ENCODE results near the gene TECPR2. TPM values are rescaled to one million over a fixed set of nuclear protein-coding genes. Genes with fewer than 3 reads are reported as not detected.
A peak's percentile ranks its signal among the peaks of the same experiment; 100 is the strongest.

TECPR2 gene
- total and polyA plus RNA-seq, 2 of the 13 experiments (the other 11 are each of a cell fraction or from before 2014, with no cell fraction given) = 3.5 to 5.7 TPM

- no peak overlapping the region for H3K9ac ChIP-seq (ENCODE audit: insufficient read depth, low read depth, low read length)
- H3K27me3 ChIP-seq (ENCODE audit: control insufficient read depth in 1 of 2, insufficient read depth in 2 of 2, low read length in 2 of 2) = no peaks in the 10 kb centered on the region
- H3K9me3 ChIP-seq (ENCODE audit: low read length) = no peaks in the 10 kb centered on the region
- H3K27ac ChIP-seq (ENCODE audit: extremely low read length, insufficient read depth, low read length) = no peak overlapping the region
- H3K79me2 ChIP-seq (ENCODE audit: insufficient read depth, low read length) = no peaks in the 10 kb centered on the region
- TF ChIP-seq ZNF12 (CRISPR knock-in tag; IDR thresholded peaks at IDR 0.05) (no peak), THAP9 (CRISPR knock-in tag; IDR thresholded peaks at IDR 0.05; ENCODE audit: borderline replicate concordance) (peak; percentile 93), XRCC5 (optimal IDR thresholded peaks at IDR 0.05; ENCODE audit: low read length) (no peak), YY1 (IDR thresholded peaks at IDR 0.05; ENCODE audit: insufficient read depth, insufficient replicate concordance, low read depth, low read length) (peak; percentile 32), ZNF687 (CRISPR knock-in tag; IDR thresholded peaks at IDR 0.05) (peak; percentile 29; the same call in 1 of the 2 replicates)
- FAIRE-seq (no peak), ATAC-seq (no peak), DNase-seq (ENCODE audit: low spot score) (no peak)
- H3K4me1 ChIP-seq (ENCODE audit: insufficient read depth, low read length) = peaks cover 30% of the 10 kb centered on the region
- 84% methylated on average over 3 of the region's 7 CpGs for whole genome bisulfite sequencing (ENCODE audit: low lambda C conversion rate)
- in situ Hi-C loops (cut with HindIII; ENCODE audit: extremely low pct_ligation_motif_present, low pct_unique_long_range_greater_than_20kb) (no loop called here), intact Hi-C loops (cut with micrococcal nuclease; ENCODE audit: unreplicated experiment) (no loop called here)
- H3K4me2 ChIP-seq (ENCODE audit: low read depth, low read length) = peak overlapping the region; percentile 24; the same call in 1 of the 2 replicates
- H4K20me1 ChIP-seq (ENCODE audit: insufficient read depth, low read length) = no peaks in the 10 kb centered on the region
- CTCF ChIA-PET (ENCODE audit: low intra/inter-chr PET ratio, low total read pairs) = no interaction called here
- no peak overlapping the region for H3K4me3 ChIP-seq (replicated peaks in 1 of 3; ENCODE audit: insufficient read depth in 1 of 3, low read depth in 2 of 3, low read length in 3 of 3)
- POLR2A ChIA-PET = interaction anchor here (1.2 kb wide), 1 partner anchor 29 kb away, joined by 5 read pairs; no protein-coding TSS in a partner anchor
- H3K36me3 ChIP-seq (replicated peaks in 1 of 2; ENCODE audit: control insufficient read depth in 1 of 2, insufficient read depth in 2 of 2, low read length in 2 of 2) = no peaks in the 10 kb centered on the region
- no peak overlapping the region for H2AFZ ChIP-seq (ENCODE audit: low read length)
- BruUV-seq (replicated peaks) = no TSS peak
These were observed 117.0 kb downstream of the TECPR2 start for GRCh38 chr14:102479777-102480176.
